HepG2 (cell line): ENCODE measurements around the gene NYNRIN. TPM values are rescaled to one million over a fixed set of nuclear protein-coding genes. Genes with fewer than 3 reads are reported as not detected.

Experiments used
- ERF ChIP-seq: IDR thresholded peaks from 2 replicates; pipeline ENCODE4 v1.6.1; 2018; ENCODE audit warnings: missing biosample characterization, missing genetic modification reagents
- FLYWCH1 ChIP-seq: sonication (generic); formaldehyde crosslinking; IDR thresholded peaks from 2 replicates; pipeline ENCODE4 v1.8.1; 2023; ENCODE audit warnings: mild to moderate bottlenecking, missing genetic modification reagents
- HMG20B ChIP-seq: conservative IDR thresholded peaks from 2 replicates; pipeline ENCODE4 v1.6.1; 2016; ENCODE audit warnings: missing genetic modification reagents, missing compliant biosample characterization
- HNRNPLL ChIP-seq: fragments of 200-400 bp; formaldehyde crosslinking; IDR thresholded peaks from 2 replicates; pipeline ENCODE4 v1.6.1; 2017; ENCODE audit warnings: mild to moderate bottlenecking, low read depth, low read length; ENCODE audit not compliant: poor library complexity, severe bottlenecking
- MTF2 ChIP-seq: sonication (generic); formaldehyde crosslinking; IDR thresholded peaks from 2 replicates; pipeline ENCODE4 v1.5.0; 2020; ENCODE audit warnings: missing genetic modification reagents, borderline replicate concordance
- NFKB2 ChIP-seq: sonication (generic); formaldehyde crosslinking; IDR thresholded peaks from 2 replicates; pipeline ENCODE4 v1.4.0; 2020; ENCODE audit warnings: missing genetic modification reagents, borderline replicate concordance
- POLR2AphosphoS5 ChIP-seq: IDR thresholded peaks from 2 replicates; pipeline ENCODE4 v1.6.1; 2012; ENCODE audit warnings: low read depth, low read length
- SALL1 ChIP-seq: sonication (generic); formaldehyde crosslinking; IDR thresholded peaks from 2 replicates; pipeline ENCODE4 v1.8.0; 2022; ENCODE audit warnings: mild to moderate bottlenecking, missing genetic modification reagents
- SNAPC2 ChIP-seq: sonication (generic); formaldehyde crosslinking; IDR thresholded peaks from 2 replicates; pipeline ENCODE4 v1.8.1; 2022; ENCODE audit warnings: mild to moderate bottlenecking, missing genetic modification reagents
- ZBTB1 ChIP-seq: sonication (generic); formaldehyde crosslinking; IDR thresholded peaks from 2 replicates; pipeline ENCODE4 v1.4.0; 2020; ENCODE audit warnings: missing genetic modification reagents, borderline replicate concordance
- ZNF546 ChIP-seq: sonication (generic); formaldehyde crosslinking; conservative IDR thresholded peaks from 2 replicates; pipeline ENCODE4 v1.8.1; 2023; ENCODE audit warnings: mild to moderate bottlenecking, missing genetic modification reagents
- ZNF703 ChIP-seq: sonication (generic); formaldehyde crosslinking; IDR thresholded peaks from 2 replicates; pipeline ENCODE4 v1.5.1; 2020; ENCODE audit warnings: missing genetic modification reagents, mild to moderate bottlenecking, moderate library complexity, borderline replicate concordance
- polyA plus RNA-seq, 8 experiments: library from polyadenylated mRNA; depleted of rRNA in 3 of 8; stranded (reverse) in 7 of 8; unstranded in 1 of 8; fragments of >200 nt; fragmentation: Illumina TruSeq in 4 of 8; extraction: Trizol in 4 of 8; gene quantifications; 2 replicates each; pipeline versions ENCODE4 v1.2.1 to v1.2.3, GENCODE V29; 2011 to 2016; ENCODE audit warnings: low read depth in 4 of 8, missing spikeins in 1 of 8, mixed read lengths in 1 of 8; ENCODE audit not compliant: insufficient read depth in 1 of 8
- total RNA-seq, 5 experiments: library from RNA; depleted of rRNA; stranded (reverse); fragments of >200 nt; fragmentation: Illumina TruSeq; extraction: Trizol; gene quantifications; 2 replicates each; pipeline ENCODE4 v1.2.3, GENCODE V29; 2016; ENCODE audit warnings: low read depth in 1 of 5
- TF ChIP-seq, protein P1 (sequence below): sonication (generic); formaldehyde crosslinking; IDR thresholded peaks from 2 replicates; pipeline ENCODE4 v1.5.1; 2020; ENCODE audit warnings: mild to moderate bottlenecking, missing genetic modification reagents, moderate library complexity
- TF ChIP-seq, protein P2 (sequence below): sonication (generic); formaldehyde crosslinking; IDR thresholded peaks from 2 replicates; pipeline ENCODE4 v1.5.1; 2020; ENCODE audit warnings: mild to moderate bottlenecking, missing genetic modification reagents, borderline replicate concordance
- TF ChIP-seq, protein P3 (sequence below): sonication (generic); formaldehyde crosslinking; IDR thresholded peaks from 2 replicates; pipeline ENCODE4 v1.5.1; 2020; ENCODE audit warnings: mild to moderate bottlenecking, missing genetic modification reagents, borderline replicate concordance
- TF ChIP-seq, protein P4 (sequence below): IDR thresholded peaks from 2 replicates; pipeline ENCODE4 v1.6.1; 2016; ENCODE audit warnings: mild to moderate bottlenecking, missing biosample characterization, missing genetic modification reagents

Gene NYNRIN
- total and polyA plus RNA-seq, 2 of the 13 experiments (the other 11 are each of a cell fraction or from before 2014, with no cell fraction given), result 0.63 to 1.1 TPM

GRCh38 chr14:24440606-24441399, 42.0 kb downstream of the NYNRIN start (continued):
- TF ChIP-seq, protein P1, sequence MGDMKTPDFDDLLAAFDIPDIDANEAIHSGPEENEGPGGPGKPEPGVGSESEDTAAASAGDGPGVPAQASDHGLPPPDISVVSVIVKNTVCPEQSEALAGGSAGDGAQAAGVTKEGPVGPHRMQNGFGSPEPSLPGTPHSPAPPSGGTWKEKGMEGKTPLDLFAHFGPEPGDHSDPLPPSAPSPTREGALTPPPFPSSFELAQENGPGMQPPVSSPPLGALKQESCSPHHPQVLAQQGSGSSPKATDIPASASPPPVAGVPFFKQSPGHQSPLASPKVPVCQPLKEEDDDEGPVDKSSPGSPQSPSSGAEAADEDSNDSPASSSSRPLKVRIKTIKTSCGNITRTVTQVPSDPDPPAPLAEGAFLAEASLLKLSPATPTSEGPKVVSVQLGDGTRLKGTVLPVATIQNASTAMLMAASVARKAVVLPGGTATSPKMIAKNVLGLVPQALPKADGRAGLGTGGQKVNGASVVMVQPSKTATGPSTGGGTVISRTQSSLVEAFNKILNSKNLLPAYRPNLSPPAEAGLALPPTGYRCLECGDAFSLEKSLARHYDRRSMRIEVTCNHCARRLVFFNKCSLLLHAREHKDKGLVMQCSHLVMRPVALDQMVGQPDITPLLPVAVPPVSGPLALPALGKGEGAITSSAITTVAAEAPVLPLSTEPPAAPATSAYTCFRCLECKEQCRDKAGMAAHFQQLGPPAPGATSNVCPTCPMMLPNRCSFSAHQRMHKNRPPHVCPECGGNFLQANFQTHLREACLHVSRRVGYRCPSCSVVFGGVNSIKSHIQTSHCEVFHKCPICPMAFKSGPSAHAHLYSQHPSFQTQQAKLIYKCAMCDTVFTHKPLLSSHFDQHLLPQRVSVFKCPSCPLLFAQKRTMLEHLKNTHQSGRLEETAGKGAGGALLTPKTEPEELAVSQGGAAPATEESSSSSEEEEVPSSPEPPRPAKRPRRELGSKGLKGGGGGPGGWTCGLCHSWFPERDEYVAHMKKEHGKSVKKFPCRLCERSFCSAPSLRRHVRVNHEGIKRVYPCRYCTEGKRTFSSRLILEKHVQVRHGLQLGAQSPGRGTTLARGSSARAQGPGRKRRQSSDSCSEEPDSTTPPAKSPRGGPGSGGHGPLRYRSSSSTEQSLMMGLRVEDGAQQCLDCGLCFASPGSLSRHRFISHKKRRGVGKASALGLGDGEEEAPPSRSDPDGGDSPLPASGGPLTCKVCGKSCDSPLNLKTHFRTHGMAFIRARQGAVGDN, result 0 out of 2 replicates have a peak, but pooled peaks have one; percentile 18
- TF ChIP-seq HNRNPLL (no peak), NFKB2 (CRISPR knock-in tag) (no peak), FLYWCH1 (CRISPR knock-in tag) (peak; percentile 27; the same call in 1 of the 2 replicates), ERF (CRISPR knock-in tag) (peak; percentile 10; the same call in 1 of the 2 replicates), SALL1 (CRISPR knock-in tag) (peak; percentile 48; the same call in 1 of the 2 replicates), MTF2 (CRISPR knock-in tag) (0 out of 2 replicates have a peak, but pooled peaks have one; percentile 15), ZNF703 (CRISPR knock-in tag) (0 out of 2 replicates have a peak, but pooled peaks have one; percentile 23), ZNF546 (CRISPR knock-in tag) (no peak), SNAPC2 (CRISPR knock-in tag) (0 out of 2 replicates have a peak, but pooled peaks have one; percentile 69), ZBTB1 (no peak), HMG20B (no peak), POLR2AphosphoS5 (peak; percentile 54; the same call in 1 of the 2 replicates)
- TF ChIP-seq, protein P2, sequence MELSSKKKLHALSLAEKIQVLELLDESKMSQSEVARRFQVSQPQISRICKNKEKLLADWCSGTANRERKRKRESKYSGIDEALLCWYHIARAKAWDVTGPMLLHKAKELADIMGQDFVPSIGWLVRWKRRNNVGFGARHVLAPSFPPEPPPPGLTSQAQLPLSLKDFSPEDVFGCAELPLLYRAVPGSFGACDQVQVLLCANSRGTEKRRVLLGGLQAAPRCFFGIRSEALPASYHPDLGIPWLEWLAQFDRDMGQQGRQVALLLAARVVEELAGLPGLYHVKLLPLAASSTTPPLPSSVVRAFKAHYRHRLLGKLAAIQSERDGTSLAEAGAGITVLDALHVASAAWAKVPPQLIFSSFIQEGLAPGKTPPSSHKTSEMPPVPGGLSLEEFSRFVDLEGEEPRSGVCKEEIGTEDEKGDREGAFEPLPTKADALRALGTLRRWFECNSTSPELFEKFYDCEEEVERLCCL (CRISPR knock-in tag), result no peak
- TF ChIP-seq, protein P3, sequence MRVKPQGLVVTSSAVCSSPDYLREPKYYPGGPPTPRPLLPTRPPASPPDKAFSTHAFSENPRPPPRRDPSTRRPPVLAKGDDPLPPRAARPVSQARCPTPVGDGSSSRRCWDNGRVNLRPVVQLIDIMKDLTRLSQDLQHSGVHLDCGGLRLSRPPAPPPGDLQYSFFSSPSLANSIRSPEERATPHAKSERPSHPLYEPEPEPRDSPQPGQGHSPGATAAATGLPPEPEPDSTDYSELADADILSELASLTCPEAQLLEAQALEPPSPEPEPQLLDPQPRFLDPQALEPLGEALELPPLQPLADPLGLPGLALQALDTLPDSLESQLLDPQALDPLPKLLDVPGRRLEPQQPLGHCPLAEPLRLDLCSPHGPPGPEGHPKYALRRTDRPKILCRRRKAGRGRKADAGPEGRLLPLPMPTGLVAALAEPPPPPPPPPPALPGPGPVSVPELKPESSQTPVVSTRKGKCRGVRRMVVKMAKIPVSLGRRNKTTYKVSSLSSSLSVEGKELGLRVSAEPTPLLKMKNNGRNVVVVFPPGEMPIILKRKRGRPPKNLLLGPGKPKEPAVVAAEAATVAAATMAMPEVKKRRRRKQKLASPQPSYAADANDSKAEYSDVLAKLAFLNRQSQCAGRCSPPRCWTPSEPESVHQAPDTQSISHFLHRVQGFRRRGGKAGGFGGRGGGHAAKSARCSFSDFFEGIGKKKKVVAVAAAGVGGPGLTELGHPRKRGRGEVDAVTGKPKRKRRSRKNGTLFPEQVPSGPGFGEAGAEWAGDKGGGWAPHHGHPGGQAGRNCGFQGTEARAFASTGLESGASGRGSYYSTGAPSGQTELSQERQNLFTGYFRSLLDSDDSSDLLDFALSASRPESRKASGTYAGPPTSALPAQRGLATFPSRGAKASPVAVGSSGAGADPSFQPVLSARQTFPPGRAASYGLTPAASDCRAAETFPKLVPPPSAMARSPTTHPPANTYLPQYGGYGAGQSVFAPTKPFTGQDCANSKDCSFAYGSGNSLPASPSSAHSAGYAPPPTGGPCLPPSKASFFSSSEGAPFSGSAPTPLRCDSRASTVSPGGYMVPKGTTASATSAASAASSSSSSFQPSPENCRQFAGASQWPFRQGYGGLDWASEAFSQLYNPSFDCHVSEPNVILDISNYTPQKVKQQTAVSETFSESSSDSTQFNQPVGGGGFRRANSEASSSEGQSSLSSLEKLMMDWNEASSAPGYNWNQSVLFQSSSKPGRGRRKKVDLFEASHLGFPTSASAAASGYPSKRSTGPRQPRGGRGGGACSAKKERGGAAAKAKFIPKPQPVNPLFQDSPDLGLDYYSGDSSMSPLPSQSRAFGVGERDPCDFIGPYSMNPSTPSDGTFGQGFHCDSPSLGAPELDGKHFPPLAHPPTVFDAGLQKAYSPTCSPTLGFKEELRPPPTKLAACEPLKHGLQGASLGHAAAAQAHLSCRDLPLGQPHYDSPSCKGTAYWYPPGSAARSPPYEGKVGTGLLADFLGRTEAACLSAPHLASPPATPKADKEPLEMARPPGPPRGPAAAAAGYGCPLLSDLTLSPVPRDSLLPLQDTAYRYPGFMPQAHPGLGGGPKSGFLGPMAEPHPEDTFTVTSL, result no peak
- TF ChIP-seq, protein P4, sequence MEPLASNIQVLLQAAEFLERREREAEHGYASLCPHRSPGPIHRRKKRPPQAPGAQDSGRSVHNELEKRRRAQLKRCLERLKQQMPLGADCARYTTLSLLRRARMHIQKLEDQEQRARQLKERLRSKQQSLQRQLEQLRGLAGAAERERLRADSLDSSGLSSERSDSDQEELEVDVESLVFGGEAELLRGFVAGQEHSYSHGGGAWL (CRISPR knock-in tag), result no peak
